Stimulated activated CD8-positive, alpha-beta memory T cell treated with anti-CD3 and anti-CD28 coated beads, Interleukin-7, amount 100 ng/mL, for 1 hour (primary cell): ENCODE results near the gene NR6A1.

ENCODE experiments used
- DNase-seq, 2 donors: peaks; one replicate each; pipeline ENCODE4 v3.0.0-alpha.2; 2020; ENCODE audit warnings: low read depth in 2 of 2

NR6A1 gene

GRCh38 chr9:124688238-124688904 lies 82.7 kb downstream of the NR6A1 start:
- DNase-seq, result no peak

GRCh38 chr9:124686918-124687317 lies 84.2 kb downstream of the NR6A1 start:
- no peak for DNase-seq

GRCh38 chr9:124685217-124685616 lies 85.9 kb downstream of the NR6A1 start:
- no peak for DNase-seq

- no peak for DNase-seq
Observed at GRCh38 chr9:124684169-124684568, 86.9 kb downstream of the NR6A1 start.

- DNase-seq, result no peak
Observed at GRCh38 chr9:124683043-124683442, 88.1 kb downstream of the NR6A1 start.

- DNase-seq, result no peak
Observed at GRCh38 chr9:124680714-124681390, 90.3 kb downstream of the NR6A1 start.

GRCh38 chr9:124680049-124680448 lies 91.1 kb downstream of the NR6A1 start:
- DNase-seq, result no peak

GRCh38 chr9:124676159-124676551 lies 95.0 kb downstream of the NR6A1 start:
- DNase-seq, result no peak

GRCh38 chr9:124675261-124676158 lies 95.6 kb downstream of the NR6A1 start:
- DNase-seq, result no peak

GRCh38 chr9:124674651-124675050 lies 96.5 kb downstream of the NR6A1 start:
- no peak for DNase-seq

- DNase-seq, result no peak
Observed at GRCh38 chr9:124673063-124673462, 98.0 kb downstream of the NR6A1 start.

- DNase-seq, result no peak
Observed at GRCh38 chr9:124671861-124672260, 99.2 kb downstream of the NR6A1 start.

GRCh38 chr9:124666642-124667041 lies 104.5 kb downstream of the NR6A1 start:
- DNase-seq, result no peak

- DNase-seq, result no peak
Observed at GRCh38 chr9:124665391-124666058, 105.6 kb downstream of the NR6A1 start.

GRCh38 chr9:124664143-124664542 lies 107.0 kb downstream of the NR6A1 start:
- no peak for DNase-seq

- DNase-seq, result no peak
Observed at GRCh38 chr9:124663046-124663961, 107.8 kb downstream of the NR6A1 start.

- DNase-seq, result no peak
Observed at GRCh38 chr9:124662561-124662960, 108.5 kb downstream of the NR6A1 start.

- DNase-seq, result no peak
Observed at GRCh38 chr9:124661271-124661670, 109.8 kb downstream of the NR6A1 start.

GRCh38 chr9:124660341-124660801 lies 110.7 kb downstream of the NR6A1 start:
- DNase-seq, result no peak

GRCh38 chr9:124659099-124659659 lies 111.9 kb downstream of the NR6A1 start:
- peak in 1 of 2 donors; percentile 10 for DNase-seq
